Osteocyte (in vitro differentiated cells): Measurements from ENCODE around the gene RBM39. TPM values are rescaled to one million over a fixed set of nuclear protein-coding genes. Genes with fewer than 3 reads are reported as not detected.

ENCODE experiments used
- DNase-seq: peaks from one replicate; pipeline ENCODE4 v3.0.0; 2021; ENCODE audit warnings: mixed read lengths; ENCODE audit not compliant: unreplicated experiment; ENCODE audit errors: extremely low spot score
- H3K27ac Mint-ChIP-seq: one replicate; pipeline ENCODE4 v1.8.0; 2021; ENCODE audit warnings: mild to moderate bottlenecking, mixed read lengths; ENCODE audit not compliant: unreplicated experiment
- H3K27me3 Mint-ChIP-seq: one replicate; pipeline ENCODE4 v1.8.0; 2021; ENCODE audit warnings: mixed read lengths; ENCODE audit not compliant: unreplicated experiment
- H3K36me3 Mint-ChIP-seq: one replicate; pipeline ENCODE4 v1.8.0; 2021; ENCODE audit warnings: mixed read lengths; ENCODE audit not compliant: unreplicated experiment
- H3K4me1 Mint-ChIP-seq: one replicate; pipeline ENCODE4 v1.8.0; 2021; ENCODE audit warnings: mixed read lengths; ENCODE audit not compliant: unreplicated experiment
- H3K4me3 Mint-ChIP-seq: one replicate; pipeline ENCODE4 v1.8.0; 2021; ENCODE audit warnings: mild to moderate bottlenecking, moderate library complexity, mixed read lengths; ENCODE audit not compliant: unreplicated experiment
- H3K9me3 Mint-ChIP-seq: one replicate; pipeline ENCODE4 v1.8.0; 2021; ENCODE audit warnings: mixed read lengths; ENCODE audit not compliant: unreplicated experiment
- total RNA-seq: library from RNA; stranded (reverse); gene quantifications from 2 replicates; pipeline ENCODE4 v1.2.1, GENCODE V29; 2021
- TF ChIP-seq, protein P1 (sequence below): fragments of 200-600 bp; sonication (generic); IDR thresholded peaks from 2 replicates; pipeline ENCODE4 v1.5.0; 2021; ENCODE audit warnings: antibody characterized with exemption, mild to moderate bottlenecking, moderate library complexity

The RBM39 gene
- total RNA-seq, 1 donor from 2014 or later: 329 TPM

- Mint-ChIP-seq H3K27ac (peak within 1 kb of the TSS; percentile 94), H3K4me1 (peaks cover 61% of the 10 kb centered on the region), H3K9me3 (no peaks in the 10 kb centered on the region), H3K27me3 (no peaks in the 10 kb centered on the region), H3K36me3 (peaks cover 2% of the 10 kb centered on the region), H3K4me3 (peak within 1 kb of the TSS; percentile 89)
- peak; percentile 99 for DNase-seq
- TF ChIP-seq, protein P1, sequence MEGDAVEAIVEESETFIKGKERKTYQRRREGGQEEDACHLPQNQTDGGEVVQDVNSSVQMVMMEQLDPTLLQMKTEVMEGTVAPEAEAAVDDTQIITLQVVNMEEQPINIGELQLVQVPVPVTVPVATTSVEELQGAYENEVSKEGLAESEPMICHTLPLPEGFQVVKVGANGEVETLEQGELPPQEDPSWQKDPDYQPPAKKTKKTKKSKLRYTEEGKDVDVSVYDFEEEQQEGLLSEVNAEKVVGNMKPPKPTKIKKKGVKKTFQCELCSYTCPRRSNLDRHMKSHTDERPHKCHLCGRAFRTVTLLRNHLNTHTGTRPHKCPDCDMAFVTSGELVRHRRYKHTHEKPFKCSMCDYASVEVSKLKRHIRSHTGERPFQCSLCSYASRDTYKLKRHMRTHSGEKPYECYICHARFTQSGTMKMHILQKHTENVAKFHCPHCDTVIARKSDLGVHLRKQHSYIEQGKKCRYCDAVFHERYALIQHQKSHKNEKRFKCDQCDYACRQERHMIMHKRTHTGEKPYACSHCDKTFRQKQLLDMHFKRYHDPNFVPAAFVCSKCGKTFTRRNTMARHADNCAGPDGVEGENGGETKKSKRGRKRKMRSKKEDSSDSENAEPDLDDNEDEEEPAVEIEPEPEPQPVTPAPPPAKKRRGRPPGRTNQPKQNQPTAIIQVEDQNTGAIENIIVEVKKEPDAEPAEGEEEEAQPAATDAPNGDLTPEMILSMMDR: no peak
These were observed 29.9 kb upstream of the RBM39 start, which contains the start of gene PHF20 for GRCh38 chr20:35771689-35772562. PHF20 (plus strand) TSS chr20:35772015; CDS start chr20:35801523, 29,508 bp downstream.

DNA sequence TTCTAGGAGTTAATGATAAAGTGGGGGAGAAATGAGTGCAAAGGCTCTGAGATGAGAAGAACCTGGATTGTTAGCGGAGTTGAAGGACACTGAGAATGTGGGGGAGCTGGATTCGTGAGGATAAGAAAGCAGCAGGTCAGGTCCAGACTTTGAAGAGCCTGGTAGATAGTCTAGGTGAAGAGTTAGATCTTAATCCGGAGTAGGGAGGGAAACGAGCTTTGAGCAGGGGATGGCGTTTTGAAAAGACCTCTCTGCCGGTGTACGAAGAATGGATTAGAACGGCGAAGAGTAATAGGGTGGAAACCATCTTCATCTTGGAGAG is 29.3 kb upstream of the RBM39 start:
- Mint-ChIP-seq H3K27ac (peak overlapping the region; percentile 94), H3K27me3 (no peaks in the 10 kb centered on the region), H3K9me3 (no peaks in the 10 kb centered on the region), H3K4me3 (peak overlapping the region; percentile 69), H3K4me1 (peaks cover 57% of the 10 kb centered on the region), H3K36me3 (peaks cover 2% of the 10 kb centered on the region)
- DNase-seq: no peak
- TF ChIP-seq, protein P1: no peak

DNA sequence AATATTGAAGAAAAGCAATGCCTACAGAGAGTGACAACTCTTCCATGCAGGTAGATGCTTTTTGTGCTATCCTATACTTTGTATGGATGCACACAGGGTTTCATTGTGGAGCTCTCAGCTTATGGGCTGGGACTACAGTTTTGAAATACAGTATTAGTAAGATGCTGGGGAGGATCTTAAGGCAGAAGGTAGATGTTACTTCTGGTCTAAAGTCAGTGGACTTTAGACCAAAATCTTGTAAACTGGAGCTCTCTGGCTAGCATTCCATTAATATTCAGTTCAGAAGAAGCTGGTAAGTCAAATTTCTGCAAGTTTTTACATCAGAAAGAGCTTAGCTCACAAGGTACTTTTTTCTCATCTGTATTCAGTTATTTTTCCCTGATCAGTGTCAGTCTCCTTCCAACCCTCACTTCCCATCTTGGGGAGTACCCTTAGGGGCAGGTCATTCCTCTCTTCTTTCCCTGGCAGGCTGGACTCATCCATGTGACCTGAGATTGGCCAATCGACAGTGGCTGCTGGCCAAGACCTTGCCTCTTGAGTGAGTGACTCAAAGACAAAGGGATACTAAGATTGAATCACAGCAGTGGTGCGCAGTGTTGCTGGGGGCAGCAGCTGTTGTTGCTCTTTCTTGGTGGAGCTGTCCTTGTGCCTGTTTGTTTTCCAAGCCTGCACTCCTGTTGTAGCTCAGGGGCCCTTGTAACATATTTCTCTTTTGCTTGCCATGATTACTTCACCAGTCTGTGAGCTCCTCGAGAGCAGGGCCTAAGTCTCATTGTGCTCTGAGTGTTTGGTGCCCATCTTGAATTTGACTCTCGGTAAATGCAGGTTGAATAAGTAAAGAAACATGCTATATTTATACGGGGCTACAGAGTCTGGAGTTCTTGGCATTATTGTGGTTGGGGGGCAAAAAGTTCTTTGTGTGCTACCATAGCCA is 26.9 kb upstream of the RBM39 start:
- peak; percentile 87 for DNase-seq
- H3K4me3 Mint-ChIP-seq: no peak overlapping the region
- no peaks in the 10 kb centered on the region for H3K9me3 Mint-ChIP-seq
- TF ChIP-seq, protein P1: no peak
- peaks cover 42% of the 10 kb centered on the region for H3K4me1 Mint-ChIP-seq
- H3K27ac Mint-ChIP-seq: peak overlapping the region; percentile 93
- no peaks in the 10 kb centered on the region for H3K27me3 Mint-ChIP-seq
- H3K36me3 Mint-ChIP-seq: no peaks in the 10 kb centered on the region

- no peak for DNase-seq
- no peaks in the 10 kb centered on the region for H3K36me3 Mint-ChIP-seq
- peak overlapping the region; percentile 93 for H3K27ac Mint-ChIP-seq
These were observed 25.8 kb upstream of the RBM39 start for GRCh38 chr20:35767683-35768481.

More at GRCh38 chr20:35767683-35768481, 25.8 kb upstream of the RBM39 start:
- no peak overlapping the region for H3K4me3 Mint-ChIP-seq
- H3K9me3 Mint-ChIP-seq: no peaks in the 10 kb centered on the region
- peaks cover 31% of the 10 kb centered on the region for H3K4me1 Mint-ChIP-seq
- TF ChIP-seq, protein P1: no peak
- H3K27me3 Mint-ChIP-seq: no peaks in the 10 kb centered on the region
